DMS 273 (cell line): Measurements from ENCODE around the gene SEMA7A.
"Not testable (repeated sequence)": the region's sequence is repeated elsewhere in the genome, so short reads cannot be mapped to it uniquely, and the experiment has no call there.

Experiments
- DNase-seq: peaks from one replicate; lab custom pipeline; 2025; ENCODE audit not compliant: unreplicated experiment; lab: John Stamatoyannopoulos, UW

Gene SEMA7A

DNA sequence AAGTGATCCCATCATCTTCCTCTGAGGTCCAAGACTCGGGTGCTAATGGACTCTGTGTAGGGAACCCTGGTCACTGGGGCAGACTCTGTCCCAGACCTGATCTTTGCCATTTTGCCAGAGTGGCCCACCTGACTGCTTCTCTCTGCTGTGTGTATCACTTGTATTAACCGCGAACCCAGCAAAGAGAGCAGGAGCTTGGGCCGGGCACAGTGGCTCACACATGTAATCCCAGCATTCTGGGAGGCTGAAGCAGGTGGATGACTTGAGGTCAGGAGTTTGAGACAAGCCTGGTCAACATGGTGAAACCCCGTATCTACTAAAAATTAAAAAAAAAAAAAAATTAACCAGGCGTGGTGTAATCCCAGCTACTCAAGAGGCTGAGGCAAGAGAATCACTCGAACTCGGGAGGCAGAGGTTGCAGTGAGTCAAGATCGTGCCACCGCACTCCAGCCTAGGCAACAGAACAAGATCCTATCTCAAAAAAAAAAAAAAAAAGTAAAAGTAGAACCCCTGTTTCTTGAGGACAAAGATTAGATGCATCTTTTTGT is 33.4 kb downstream of the SEMA7A start:
- no peak for DNase-seq

DNA sequence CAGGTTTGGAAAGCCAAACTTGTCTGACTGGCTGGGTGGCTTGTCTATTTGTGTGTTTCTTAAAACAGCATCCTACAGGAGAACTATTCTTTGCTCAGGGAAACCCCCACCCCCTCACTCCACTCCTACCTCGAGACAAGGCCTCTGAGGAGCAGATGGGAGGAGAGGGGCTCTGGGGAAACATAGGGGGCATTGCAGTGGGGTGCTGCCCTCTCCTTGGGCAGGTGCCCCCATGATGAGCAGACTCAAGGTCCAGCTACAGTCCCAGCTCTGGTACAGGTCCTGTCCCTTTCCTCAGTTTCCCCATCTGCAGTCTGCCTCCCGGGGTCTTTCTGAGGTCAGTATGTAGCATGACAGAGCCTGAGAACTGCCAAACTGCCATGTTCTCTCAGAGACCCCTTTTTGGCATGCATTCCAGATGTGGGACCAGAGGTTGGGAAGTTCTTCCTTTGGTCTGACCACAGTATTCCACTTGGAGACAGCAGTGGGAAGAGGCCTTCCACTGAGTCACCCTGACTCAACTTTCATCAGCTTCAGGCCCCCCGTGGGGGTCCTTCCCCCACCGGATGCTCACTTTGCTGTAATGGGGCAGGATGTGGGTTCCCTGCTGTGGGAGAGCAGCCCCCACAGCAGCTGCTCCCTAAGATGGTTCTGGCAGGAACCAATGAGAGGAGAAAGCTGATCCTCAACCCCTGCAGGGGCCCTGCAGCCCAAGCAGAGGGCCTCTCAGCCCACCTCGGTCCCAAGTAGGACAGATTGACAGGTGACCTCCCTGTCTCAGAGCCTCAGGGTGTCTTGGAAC is 34.0 kb downstream of the SEMA7A start:
- DNase-seq: no peak

- no peak for DNase-seq
These were observed 34.7 kb downstream of the SEMA7A start for GRCh38 chr15:74399100-74399499.

- no peak for DNase-seq
These were observed 35.6 kb downstream of the SEMA7A start for GRCh38 chr15:74398183-74398582.

GRCh38 chr15:74397239-74398068 is 36.3 kb downstream of the SEMA7A start:
- DNase-seq: no peak

- DNase-seq: no peak
These were observed 37.1 kb downstream of the SEMA7A start for GRCh38 chr15:74396445-74397238.

- DNase-seq: no peak
These were observed 37.7 kb downstream of the SEMA7A start for GRCh38 chr15:74396146-74396438.

GRCh38 chr15:74395319-74396145 is 38.2 kb downstream of the SEMA7A start:
- DNase-seq: no peak

GRCh38 chr15:74394090-74394846 is 39.5 kb downstream of the SEMA7A start:
- DNase-seq: no peak

DNA sequence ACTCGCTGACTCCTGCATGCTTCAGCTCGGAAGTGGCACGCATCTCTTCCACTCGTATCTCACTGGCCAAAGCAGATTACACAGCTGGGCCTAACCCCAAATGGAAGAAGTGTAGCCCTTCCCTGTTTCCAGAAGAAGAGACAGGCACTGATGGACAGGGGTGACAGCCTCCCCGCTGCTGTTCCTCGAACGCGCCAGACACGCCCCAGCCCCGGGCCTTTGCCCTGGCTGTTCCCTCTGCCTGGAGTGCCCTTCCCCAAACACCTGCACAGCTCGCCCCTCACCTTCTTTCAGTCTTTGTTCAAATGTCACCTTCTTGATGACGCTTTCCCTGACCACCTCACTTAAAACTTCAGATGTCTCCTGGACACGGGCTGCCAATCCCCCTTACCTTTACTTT is 40.3 kb downstream of the SEMA7A start:
- DNase-seq: no peak

DNA sequence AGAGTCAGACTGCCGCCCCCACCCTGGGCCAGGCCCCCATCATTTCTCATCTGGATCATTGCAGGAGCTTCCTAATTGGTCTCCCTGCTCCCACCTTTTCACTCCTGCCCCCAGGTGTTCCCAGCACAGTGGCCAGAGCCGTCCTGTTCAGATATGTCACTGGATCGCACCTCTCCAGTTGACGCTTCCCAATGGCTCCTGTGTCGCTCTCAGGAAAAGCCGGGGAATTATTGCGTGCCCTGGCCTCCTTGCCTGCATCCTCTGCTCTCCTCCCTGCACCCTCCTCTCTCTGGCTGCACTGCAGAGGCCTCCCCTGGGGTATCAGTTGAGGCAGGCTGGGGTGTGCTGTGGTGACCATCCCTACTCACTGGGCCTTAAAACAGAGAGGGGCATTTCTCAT is 40.9 kb downstream of the SEMA7A start:
- DNase-seq: no peak

GRCh38 chr15:74392451-74392830 is 41.3 kb downstream of the SEMA7A start:
- DNase-seq: no peak

DNA sequence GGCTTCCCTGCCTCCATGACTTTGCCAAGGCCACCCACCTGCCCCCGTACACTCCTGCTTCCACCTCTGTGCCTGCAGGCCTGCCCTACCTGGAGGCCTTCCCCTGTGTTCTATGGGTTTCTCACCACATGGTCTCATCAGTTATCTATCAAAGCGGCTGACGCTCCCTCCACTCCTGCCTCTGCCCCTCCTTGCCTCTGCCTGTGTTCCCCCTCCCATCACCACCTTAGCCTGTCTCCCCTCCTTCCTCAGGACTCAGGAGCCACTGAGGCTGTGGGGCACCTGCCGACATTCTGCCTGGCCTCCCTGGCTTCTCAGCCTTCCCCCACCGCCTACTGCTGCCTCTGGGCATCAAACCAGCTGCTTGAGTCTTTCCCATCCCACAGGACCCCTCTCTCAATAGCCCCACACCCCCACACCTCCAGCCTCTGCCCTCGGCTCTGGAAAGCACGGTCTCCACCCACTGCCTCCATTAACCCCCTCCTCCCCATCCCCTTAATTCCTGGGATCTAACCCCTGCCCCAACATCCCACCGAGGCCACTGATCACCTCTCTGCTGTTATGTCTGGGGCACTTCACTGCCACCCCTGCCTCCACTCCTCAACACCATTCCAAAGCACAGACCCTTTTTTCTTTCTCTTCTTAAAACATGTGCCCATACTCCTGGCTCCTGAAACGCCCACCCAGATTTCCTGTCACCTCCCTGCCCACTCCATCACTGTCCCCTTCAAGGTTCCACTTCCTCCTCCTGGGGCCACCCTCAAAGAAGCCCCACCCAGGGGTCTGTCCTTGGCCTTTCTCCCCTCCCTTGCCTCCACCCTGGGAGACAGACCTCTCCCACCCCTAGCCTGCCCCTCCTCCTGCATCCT is 41.9 kb downstream of the SEMA7A start:
- no peak for DNase-seq

- DNase-seq: no peak
These were observed 43.0 kb downstream of the SEMA7A start for GRCh38 chr15:74390647-74391288.

- DNase-seq: not testable (repeated sequence)
These were observed 43.6 kb downstream of the SEMA7A start for GRCh38 chr15:74390049-74390646.

GRCh38 chr15:74389241-74390048 is 44.3 kb downstream of the SEMA7A start:
- no peak for DNase-seq

DNA sequence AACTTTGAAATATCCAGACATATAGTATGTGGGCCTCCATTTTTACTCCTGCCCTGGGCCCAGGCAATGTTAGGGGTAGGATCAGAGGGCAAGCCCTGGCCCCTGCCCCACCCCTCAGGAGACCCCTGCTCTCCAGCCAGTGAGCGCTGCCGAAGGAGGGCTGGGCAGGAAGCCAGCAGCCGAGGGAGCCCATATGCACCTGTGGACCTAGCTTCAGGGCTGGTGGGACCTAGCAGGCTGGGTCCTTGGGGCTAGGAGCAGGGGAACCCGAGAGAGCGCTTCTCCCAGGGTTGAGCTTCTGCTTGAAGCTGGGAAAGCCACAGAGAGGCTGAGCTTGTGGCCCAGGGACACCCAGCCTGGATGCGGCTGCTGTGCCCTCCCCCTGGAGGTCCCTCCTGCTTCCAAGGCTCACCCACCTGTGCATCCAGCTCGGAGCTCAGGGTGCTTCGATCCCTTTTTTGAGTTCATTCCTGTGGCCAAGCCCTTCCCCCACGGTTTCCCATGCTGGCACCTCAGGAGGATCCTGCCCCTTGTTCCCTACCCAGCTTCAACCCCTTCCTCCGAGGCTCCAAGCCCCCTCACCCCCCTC is 45.3 kb downstream of the SEMA7A start:
- no peak for DNase-seq
